ENCODE data around the gene KLF16. TPM values are rescaled to one million over a fixed set of nuclear protein-coding genes. Genes with fewer than 3 reads are reported as not detected.
A peak's percentile ranks its signal among the peaks of the same experiment; 100 is the strongest.

Gene KLF16
- total RNA-seq, 1 donor from 2014 or later: 2.6 TPM

DNA sequence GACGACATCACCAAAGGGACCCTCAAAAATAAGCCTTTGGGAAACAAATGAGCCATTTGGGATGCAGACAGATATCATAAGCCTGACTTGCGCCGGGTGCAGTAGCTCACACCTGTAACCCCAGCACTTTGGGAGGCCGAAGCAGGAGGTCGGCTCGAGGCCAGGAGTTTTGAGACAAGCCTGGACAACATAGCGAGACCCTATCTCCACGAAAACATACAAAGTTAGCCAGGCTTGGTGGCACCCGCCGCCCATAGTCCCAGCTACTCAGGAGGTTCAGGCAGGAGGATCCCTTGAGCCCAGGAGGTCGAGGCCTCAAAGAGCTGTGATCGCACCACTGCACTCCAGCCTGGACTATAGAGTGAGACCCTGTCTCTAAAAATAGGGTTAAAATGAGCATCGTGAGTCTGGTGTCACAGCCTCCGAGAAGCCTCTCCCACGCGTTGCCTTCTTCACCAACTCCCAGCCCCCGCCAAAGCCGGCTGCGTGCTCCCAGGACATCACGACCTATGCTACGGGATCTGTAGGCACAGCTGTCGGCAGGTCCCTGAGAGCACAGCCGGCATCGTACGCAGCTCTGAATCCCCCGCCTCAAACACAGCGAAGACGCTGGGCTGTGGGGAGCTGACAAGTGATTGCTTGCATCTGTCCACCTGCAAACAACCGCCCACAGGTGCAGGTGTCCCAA is 16.7 kb downstream of the KLF16 start:
- H3K9ac ChIP-seq (ENCODE audit: low read depth in 1 of 3, low read length in 3 of 3): peak overlapping the region; percentile 93 to 98 (median 95)
- peaks cover 0 to 7% (median 2%) of the 10 kb centered on the region in 3 donors for H3K36me3 ChIP-seq (ENCODE audit: control insufficient read depth in 3 of 3, insufficient read depth in 3 of 3, low read length in 3 of 3)
- H3K27ac ChIP-seq (ENCODE audit: low read depth, low read length): no peak overlapping the region
- H3K4me3 ChIP-seq (ENCODE audit: low read length in 3 of 3): peak overlapping the region; percentile 87 to 96 (median 91)
- no peaks in the 10 kb centered on the region for H3K27me3 ChIP-seq (ENCODE audit: control insufficient read depth in 3 of 3, insufficient read depth in 3 of 3, low read length in 3 of 3)
- peaks cover 51 to 59% (median 53%) of the 10 kb centered on the region in 3 donors for H3K4me1 ChIP-seq (ENCODE audit: control insufficient read depth in 3 of 3, insufficient read depth in 3 of 3, low read length in 3 of 3)
- no peaks in the 10 kb centered on the region for H3K9me3 ChIP-seq (ENCODE audit: control insufficient read depth in 3 of 3, low read length in 3 of 3)

DNA sequence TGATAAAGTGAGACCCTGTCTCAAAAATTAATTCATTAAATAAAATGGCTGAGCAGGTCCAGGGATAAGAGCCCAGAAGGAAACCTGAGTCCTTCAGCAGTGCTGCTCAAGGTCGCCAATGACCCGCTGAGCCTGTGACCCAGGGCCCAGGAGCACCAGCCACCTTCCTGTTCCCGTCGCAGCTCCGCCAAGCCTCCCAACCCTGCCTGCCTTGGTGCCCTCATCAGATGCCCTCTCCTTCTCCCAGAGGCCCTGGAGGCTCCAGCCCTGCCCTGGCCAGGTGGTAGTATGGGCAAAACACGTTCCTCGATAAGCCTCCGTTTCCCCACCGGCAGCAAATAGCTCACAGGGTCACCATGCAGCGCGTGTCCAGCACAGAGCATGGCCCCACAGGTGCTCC is 17.7 kb downstream of the KLF16 start:
- H3K9ac ChIP-seq (ENCODE audit: low read depth in 1 of 3, low read length in 3 of 3): peak overlapping the region in 2 of 3 donors; percentile 40 to 98
- no peaks in the 10 kb centered on the region for H3K27me3 ChIP-seq (ENCODE audit: control insufficient read depth in 3 of 3, insufficient read depth in 3 of 3, low read length in 3 of 3)
- no peak overlapping the region for H3K27ac ChIP-seq (ENCODE audit: low read depth, low read length)
- peak overlapping the region; percentile 0 to 96 (median 54) for H3K4me3 ChIP-seq (ENCODE audit: low read length in 3 of 3)
- peaks cover 56 to 70% (median 59%) of the 10 kb centered on the region in 3 donors for H3K4me1 ChIP-seq (ENCODE audit: control insufficient read depth in 3 of 3, insufficient read depth in 3 of 3, low read length in 3 of 3)
- H3K36me3 ChIP-seq (ENCODE audit: control insufficient read depth in 3 of 3, insufficient read depth in 3 of 3, low read length in 3 of 3): peaks cover 0 to 7% (median 2%) of the 10 kb centered on the region in 3 donors
- no peaks in the 10 kb centered on the region for H3K9me3 ChIP-seq (ENCODE audit: control insufficient read depth in 3 of 3, low read length in 3 of 3)

DNA sequence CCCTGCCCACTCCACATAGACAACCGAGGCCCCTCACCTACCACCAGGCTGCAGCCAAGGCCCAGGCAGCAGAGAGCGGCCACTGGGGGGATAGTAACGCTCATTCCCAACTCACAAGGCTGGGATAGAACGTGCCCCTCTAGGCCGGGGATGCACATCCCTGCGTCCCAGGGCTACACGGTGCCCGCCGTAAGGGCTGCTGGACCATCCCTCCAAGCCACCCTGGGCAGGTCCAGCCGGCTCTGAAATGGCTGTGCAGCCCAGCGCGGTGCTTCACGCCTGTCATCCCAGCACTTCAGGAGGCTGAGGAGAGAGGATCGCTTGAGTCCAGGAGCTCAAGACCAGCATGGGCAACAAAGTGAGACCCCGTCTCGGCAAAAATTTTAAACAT is 18.3 kb downstream of the KLF16 start:
- peaks cover 56 to 72% (median 59%) of the 10 kb centered on the region in 3 donors for H3K4me1 ChIP-seq (ENCODE audit: control insufficient read depth in 3 of 3, insufficient read depth in 3 of 3, low read length in 3 of 3)

GRCh38 chr19:1844513-1845124 is 18.8 kb downstream of the KLF16 start:
- Histone ChIP-seq H3K36me3 (ENCODE audit: control insufficient read depth in 3 of 3, insufficient read depth in 3 of 3, low read length in 3 of 3) (peaks cover 1 to 7% (median 2%) of the 10 kb centered on the region in 3 donors), H3K4me1 (ENCODE audit: control insufficient read depth in 3 of 3, insufficient read depth in 3 of 3, low read length in 3 of 3) (peaks cover 61 to 77% (median 61%) of the 10 kb centered on the region in 3 donors), H3K27me3 (ENCODE audit: control insufficient read depth in 3 of 3, insufficient read depth in 3 of 3, low read length in 3 of 3) (no peaks in the 10 kb centered on the region), H3K9me3 (ENCODE audit: control insufficient read depth in 3 of 3, low read length in 3 of 3) (no peaks in the 10 kb centered on the region), H3K27ac (ENCODE audit: low read depth, low read length) (no peak overlapping the region), H3K9ac (ENCODE audit: low read depth in 1 of 3, low read length in 3 of 3) (peak overlapping the region in 2 of 3 donors; percentile 2 to 57), H3K4me3 (ENCODE audit: low read length in 3 of 3) (no peak overlapping the region)

More for the DNA sequence above, 18.3 kb downstream of the KLF16 start:
- H3K27ac ChIP-seq (ENCODE audit: low read depth, low read length): no peak overlapping the region
- H3K9ac ChIP-seq (ENCODE audit: low read depth in 1 of 3, low read length in 3 of 3): peak overlapping the region in 1 of 3 donors; percentile 57
- peak overlapping the region in 1 of 3 donors; percentile 0 for H3K4me3 ChIP-seq (ENCODE audit: low read length in 3 of 3)
- H3K36me3 ChIP-seq (ENCODE audit: control insufficient read depth in 3 of 3, insufficient read depth in 3 of 3, low read length in 3 of 3): peaks cover 0 to 7% (median 2%) of the 10 kb centered on the region in 3 donors
- H3K27me3 ChIP-seq (ENCODE audit: control insufficient read depth in 3 of 3, insufficient read depth in 3 of 3, low read length in 3 of 3): no peaks in the 10 kb centered on the region
- no peaks in the 10 kb centered on the region for H3K9me3 ChIP-seq (ENCODE audit: control insufficient read depth in 3 of 3, low read length in 3 of 3)

DNA sequence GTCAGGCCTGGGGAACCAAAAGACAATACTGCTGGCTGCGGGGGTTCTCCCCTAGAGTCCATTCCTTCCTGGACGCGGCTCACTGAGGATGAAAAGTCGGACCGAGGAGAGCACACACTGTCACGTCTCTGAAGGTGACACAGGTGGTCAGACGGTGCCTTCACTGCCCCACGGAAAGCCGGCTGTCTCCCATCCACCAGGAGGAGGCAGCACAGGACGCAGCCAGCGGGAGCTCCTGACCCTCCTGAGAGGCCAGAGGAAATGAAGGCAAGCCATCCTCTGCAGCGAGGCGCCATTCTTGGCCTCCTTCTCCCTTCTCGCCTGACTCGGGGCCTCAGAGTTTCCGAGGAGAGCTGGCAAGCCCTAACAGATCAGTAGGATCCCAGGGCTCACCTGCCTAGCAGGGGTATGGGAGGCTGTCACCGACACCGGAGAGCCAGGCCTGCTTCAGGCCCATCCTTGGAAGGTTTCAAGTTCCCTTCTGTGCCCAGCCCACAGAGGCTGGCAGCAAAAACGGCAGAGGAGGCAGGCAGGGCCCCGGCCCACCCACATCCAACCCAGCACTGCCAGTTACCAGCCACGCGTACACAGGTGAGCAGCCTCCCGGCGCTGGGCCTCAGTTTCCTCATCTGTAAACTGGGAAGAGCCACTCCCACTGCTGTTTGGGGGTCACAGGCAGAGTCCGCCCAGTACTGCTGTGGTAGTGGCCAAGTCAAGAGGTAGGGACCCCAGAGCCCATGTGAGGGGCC is 19.6 kb downstream of the KLF16 start:
- Histone ChIP-seq H3K36me3 (ENCODE audit: control insufficient read depth in 3 of 3, insufficient read depth in 3 of 3, low read length in 3 of 3) (peaks cover 2 to 7% (median 3%) of the 10 kb centered on the region in 3 donors), H3K9me3 (ENCODE audit: control insufficient read depth in 3 of 3, low read length in 3 of 3) (no peaks in the 10 kb centered on the region), H3K9ac (ENCODE audit: low read depth in 1 of 3, low read length in 3 of 3) (peak overlapping the region in 1 of 3 donors; percentile 57), H3K27ac (ENCODE audit: low read depth, low read length) (no peak overlapping the region), H3K27me3 (ENCODE audit: control insufficient read depth in 3 of 3, insufficient read depth in 3 of 3, low read length in 3 of 3) (no peaks in the 10 kb centered on the region), H3K4me3 (ENCODE audit: low read length in 3 of 3) (no peak overlapping the region), H3K4me1 (ENCODE audit: control insufficient read depth in 3 of 3, insufficient read depth in 3 of 3, low read length in 3 of 3) (peaks cover 60 to 80% (median 65%) of the 10 kb centered on the region in 3 donors)

DNA sequence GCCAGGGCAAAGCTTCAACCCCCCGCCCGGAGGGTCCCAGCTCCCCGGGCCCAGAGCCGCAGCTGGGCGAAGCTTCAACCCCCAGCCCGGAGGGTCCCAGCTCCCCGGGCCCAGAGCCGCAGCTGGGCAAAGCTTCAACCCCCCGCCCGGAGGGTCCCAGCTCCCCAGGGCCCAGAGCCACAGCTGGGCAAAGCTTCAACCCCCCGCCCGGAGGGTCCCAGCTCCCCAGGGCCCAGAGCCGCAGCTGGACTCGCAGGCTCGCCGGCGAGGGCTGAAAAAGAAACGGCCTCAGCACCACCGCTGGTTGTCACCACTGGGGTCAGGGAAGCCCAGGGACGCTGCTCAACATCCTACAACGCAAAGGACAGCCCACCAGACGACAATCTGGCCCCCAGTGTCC is 20.3 kb downstream of the KLF16 start:
- Histone ChIP-seq H3K9me3 (ENCODE audit: control insufficient read depth in 3 of 3, low read length in 3 of 3) (no peaks in the 10 kb centered on the region), H3K27ac (ENCODE audit: low read depth, low read length) (no peak overlapping the region), H3K4me3 (ENCODE audit: low read length in 3 of 3) (no peak overlapping the region), H3K36me3 (ENCODE audit: control insufficient read depth in 3 of 3, insufficient read depth in 3 of 3, low read length in 3 of 3) (peaks cover 2 to 7% (median 3%) of the 10 kb centered on the region in 3 donors), H3K9ac (ENCODE audit: low read depth in 1 of 3, low read length in 3 of 3) (peak overlapping the region in 1 of 3 donors; percentile 43), H3K4me1 (ENCODE audit: control insufficient read depth in 3 of 3, insufficient read depth in 3 of 3, low read length in 3 of 3) (peaks cover 60 to 80% (median 65%) of the 10 kb centered on the region in 3 donors), H3K27me3 (ENCODE audit: control insufficient read depth in 3 of 3, insufficient read depth in 3 of 3, low read length in 3 of 3) (no peaks in the 10 kb centered on the region)

- Histone ChIP-seq H3K27me3 (ENCODE audit: control insufficient read depth in 3 of 3, insufficient read depth in 3 of 3, low read length in 3 of 3) (no peaks in the 10 kb centered on the region), H3K9me3 (ENCODE audit: control insufficient read depth in 3 of 3, low read length in 3 of 3) (no peaks in the 10 kb centered on the region), H3K4me3 (ENCODE audit: low read length in 3 of 3) (peak overlapping the region in 2 of 3 donors; percentile 25 to 52), H3K27ac (ENCODE audit: low read depth, low read length) (peak overlapping the region; percentile 58), H3K9ac (ENCODE audit: low read depth in 1 of 3, low read length in 3 of 3) (peak overlapping the region in 2 of 3 donors; percentile 33 to 68), H3K4me1 (ENCODE audit: control insufficient read depth in 3 of 3, insufficient read depth in 3 of 3, low read length in 3 of 3) (peaks cover 51 to 76% (median 62%) of the 10 kb centered on the region in 3 donors), H3K36me3 (ENCODE audit: control insufficient read depth in 3 of 3, insufficient read depth in 3 of 3, low read length in 3 of 3) (peaks cover 2 to 7% (median 3%) of the 10 kb centered on the region in 3 donors)
Measured at GRCh38 chr19:1841209-1841924, 22.0 kb downstream of the KLF16 start.

DNA sequence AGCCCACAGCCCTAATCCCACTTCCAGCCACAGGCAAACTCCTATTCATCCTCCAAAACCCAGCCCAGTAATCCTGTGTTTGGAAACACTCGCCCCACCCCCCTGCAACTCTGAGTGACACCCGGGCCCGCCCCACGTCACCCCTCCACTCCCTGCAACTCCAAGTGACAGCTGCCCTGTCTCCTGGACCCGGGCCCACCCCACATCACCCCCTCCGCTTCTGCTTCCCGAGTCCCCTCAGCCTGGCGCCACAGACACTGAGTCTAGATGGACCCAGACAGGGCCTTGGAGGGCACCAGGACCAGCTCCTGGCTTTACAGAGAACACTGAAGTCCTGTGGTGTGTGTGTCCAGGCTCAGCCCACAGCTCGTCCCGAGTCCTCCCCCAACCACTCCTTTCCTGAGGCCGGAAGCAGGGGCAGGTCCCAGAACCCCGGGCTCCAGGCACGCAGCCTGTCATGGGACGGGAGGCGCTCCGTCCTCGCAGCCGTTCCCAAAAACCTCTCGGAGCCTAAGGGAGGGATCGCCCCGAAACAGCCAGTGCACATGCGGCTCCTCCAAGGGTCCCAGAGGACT is 22.8 kb downstream of the KLF16 start:
- H3K4me1 ChIP-seq (ENCODE audit: control insufficient read depth in 3 of 3, insufficient read depth in 3 of 3, low read length in 3 of 3): peaks cover 44 to 69% (median 57%) of the 10 kb centered on the region in 3 donors
- peak overlapping the region in 2 of 3 donors; percentile 32 to 68 for H3K9ac ChIP-seq (ENCODE audit: low read depth in 1 of 3, low read length in 3 of 3)
- no peaks in the 10 kb centered on the region for H3K27me3 ChIP-seq (ENCODE audit: control insufficient read depth in 3 of 3, insufficient read depth in 3 of 3, low read length in 3 of 3)
- peak overlapping the region; percentile 58 for H3K27ac ChIP-seq (ENCODE audit: low read depth, low read length)
- no peaks in the 10 kb centered on the region for H3K9me3 ChIP-seq (ENCODE audit: control insufficient read depth in 3 of 3, low read length in 3 of 3)
- H3K36me3 ChIP-seq (ENCODE audit: control insufficient read depth in 3 of 3, insufficient read depth in 3 of 3, low read length in 3 of 3): peaks cover 2 to 7% (median 3%) of the 10 kb centered on the region in 3 donors
- H3K4me3 ChIP-seq (ENCODE audit: low read length in 3 of 3): peak overlapping the region in 1 of 3 donors; percentile 52
